OCI-LY7 (cell line): ENCODE results near the gene IL26.

Experiments used
- EZH2phosphoT487 ChIP-seq: fragments of 200-600 bp; sonication (generic); IDR thresholded peaks from 2 replicates; pipeline ENCODE4 v1.6.1; 2018; ENCODE audit warnings: low read depth, borderline replicate concordance, mild to moderate bottlenecking, mixed run types, antibody characterized with exemption, low read length, moderate library complexity, mixed read lengths
- TF ChIP-seq, protein P1 (sequence below): fragments of 200-600 bp; sonication (generic); conservative IDR thresholded peaks from 2 replicates; pipeline ENCODE4 v1.5.1; 2014; ENCODE audit warnings: mild to moderate bottlenecking, antibody characterized with exemption, low read length, moderate library complexity, mixed read lengths

DNA sequence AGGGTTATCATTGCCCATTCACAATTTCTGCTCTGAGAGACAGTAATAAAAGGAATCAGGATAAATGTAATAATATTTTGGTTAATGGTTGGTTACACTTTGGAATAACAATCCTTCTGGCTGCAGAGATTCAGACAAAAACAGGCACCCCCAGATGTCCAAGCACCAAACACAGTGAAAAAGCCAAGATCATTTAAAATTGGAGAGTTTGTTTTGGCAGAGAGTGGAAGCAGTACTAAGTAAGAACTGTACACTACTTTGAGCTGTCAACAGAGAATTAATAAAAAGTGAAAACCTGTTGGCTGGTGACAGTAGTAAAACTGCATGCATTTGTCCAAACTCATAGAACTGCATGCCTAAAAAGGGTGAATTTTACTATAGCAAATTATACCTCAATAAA, 43.4 kb upstream of the IL26 start:
- TF ChIP-seq, protein P1, sequence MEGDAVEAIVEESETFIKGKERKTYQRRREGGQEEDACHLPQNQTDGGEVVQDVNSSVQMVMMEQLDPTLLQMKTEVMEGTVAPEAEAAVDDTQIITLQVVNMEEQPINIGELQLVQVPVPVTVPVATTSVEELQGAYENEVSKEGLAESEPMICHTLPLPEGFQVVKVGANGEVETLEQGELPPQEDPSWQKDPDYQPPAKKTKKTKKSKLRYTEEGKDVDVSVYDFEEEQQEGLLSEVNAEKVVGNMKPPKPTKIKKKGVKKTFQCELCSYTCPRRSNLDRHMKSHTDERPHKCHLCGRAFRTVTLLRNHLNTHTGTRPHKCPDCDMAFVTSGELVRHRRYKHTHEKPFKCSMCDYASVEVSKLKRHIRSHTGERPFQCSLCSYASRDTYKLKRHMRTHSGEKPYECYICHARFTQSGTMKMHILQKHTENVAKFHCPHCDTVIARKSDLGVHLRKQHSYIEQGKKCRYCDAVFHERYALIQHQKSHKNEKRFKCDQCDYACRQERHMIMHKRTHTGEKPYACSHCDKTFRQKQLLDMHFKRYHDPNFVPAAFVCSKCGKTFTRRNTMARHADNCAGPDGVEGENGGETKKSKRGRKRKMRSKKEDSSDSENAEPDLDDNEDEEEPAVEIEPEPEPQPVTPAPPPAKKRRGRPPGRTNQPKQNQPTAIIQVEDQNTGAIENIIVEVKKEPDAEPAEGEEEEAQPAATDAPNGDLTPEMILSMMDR, result no peak
- TF ChIP-seq EZH2phosphoT487, result no peak
